ENCODE results near the gene PDZK1IP1.
"Not testable (repeated sequence)": the region's sequence is repeated elsewhere in the genome, so short reads cannot be mapped to it uniquely, and the experiment has no call there.

Gene PDZK1IP1

DNA sequence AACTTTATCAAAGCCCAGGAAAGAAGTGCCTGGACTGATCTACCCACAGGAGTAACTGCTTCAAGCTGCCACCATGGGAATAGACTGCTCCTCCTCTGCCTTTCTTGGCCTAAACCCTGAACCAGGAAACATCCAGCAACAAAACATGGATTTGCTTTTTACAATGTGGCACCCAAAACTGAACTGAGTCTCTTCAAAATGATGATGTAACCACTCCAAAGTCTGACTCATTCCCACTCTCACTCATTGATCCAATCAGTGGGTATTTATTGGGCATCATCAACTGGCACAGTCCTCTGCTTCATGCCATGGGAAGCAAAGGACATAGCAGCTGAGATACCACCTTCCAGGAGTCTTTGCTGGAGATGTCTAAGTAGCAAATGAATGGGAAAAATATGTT lies 29.1 kb downstream of the PDZK1IP1 start:
- DNase-seq (ENCODE audit: low read depth), result no peak
- TF ChIP-seq, protein P1, sequence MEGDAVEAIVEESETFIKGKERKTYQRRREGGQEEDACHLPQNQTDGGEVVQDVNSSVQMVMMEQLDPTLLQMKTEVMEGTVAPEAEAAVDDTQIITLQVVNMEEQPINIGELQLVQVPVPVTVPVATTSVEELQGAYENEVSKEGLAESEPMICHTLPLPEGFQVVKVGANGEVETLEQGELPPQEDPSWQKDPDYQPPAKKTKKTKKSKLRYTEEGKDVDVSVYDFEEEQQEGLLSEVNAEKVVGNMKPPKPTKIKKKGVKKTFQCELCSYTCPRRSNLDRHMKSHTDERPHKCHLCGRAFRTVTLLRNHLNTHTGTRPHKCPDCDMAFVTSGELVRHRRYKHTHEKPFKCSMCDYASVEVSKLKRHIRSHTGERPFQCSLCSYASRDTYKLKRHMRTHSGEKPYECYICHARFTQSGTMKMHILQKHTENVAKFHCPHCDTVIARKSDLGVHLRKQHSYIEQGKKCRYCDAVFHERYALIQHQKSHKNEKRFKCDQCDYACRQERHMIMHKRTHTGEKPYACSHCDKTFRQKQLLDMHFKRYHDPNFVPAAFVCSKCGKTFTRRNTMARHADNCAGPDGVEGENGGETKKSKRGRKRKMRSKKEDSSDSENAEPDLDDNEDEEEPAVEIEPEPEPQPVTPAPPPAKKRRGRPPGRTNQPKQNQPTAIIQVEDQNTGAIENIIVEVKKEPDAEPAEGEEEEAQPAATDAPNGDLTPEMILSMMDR (conservative IDR thresholded peaks at IDR 0.05; ENCODE audit: low read length), result no peak
- no peak overlapping the region for H3K4me3 ChIP-seq (ENCODE audit: low read length)

- not testable (repeated sequence) for H3K4me3 ChIP-seq (ENCODE audit: low read length); DNase-seq (ENCODE audit: low read depth)
Measured at GRCh38 chr1:47157957-47158356, 31.9 kb downstream of the PDZK1IP1 start.

DNA sequence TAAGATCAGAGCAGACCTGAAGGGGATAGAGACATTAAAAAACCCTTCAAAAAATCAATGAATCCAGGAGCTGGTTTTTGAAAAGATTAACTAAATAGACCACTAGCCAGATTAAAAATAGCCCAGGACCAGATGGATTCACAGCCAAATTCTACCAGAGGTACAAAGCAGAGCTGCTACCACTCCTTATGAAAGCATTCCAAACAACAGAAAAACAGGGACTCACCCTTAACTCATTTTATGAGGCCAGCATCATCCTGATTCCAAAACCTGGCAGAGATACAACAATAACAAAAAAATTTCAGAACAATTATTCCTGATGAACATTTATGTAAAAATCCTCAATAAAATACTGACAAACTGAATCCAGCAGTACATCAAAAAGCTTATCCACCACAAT lies 33.4 kb downstream of the PDZK1IP1 start:
- not testable (repeated sequence) for DNase-seq (ENCODE audit: low read depth); H3K4me3 ChIP-seq (ENCODE audit: low read length)

DNA sequence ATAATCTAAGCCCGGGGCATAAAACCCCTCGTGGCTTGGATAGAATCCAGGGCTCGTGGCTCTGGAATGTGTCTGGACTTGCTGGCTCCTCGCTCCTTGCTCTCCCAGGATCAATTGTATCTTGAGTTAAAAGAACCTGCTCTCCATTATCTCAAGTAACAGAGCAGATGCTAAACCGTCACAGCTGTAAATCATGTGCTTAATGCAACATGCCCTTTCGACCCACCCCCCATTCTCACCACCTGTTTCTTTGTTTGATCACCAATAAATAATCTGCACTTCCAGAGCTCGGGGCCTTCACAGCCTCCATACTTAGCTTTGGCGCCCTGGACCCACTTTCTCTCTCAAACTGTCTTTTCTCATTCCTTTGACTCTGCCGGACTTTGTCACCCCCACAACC lies 40.7 kb downstream of the PDZK1IP1 start:
- DNase-seq (ENCODE audit: low read depth); H3K4me3 ChIP-seq (ENCODE audit: low read length): not testable (repeated sequence)

GRCh38 chr1:47147047-47147785 lies 42.6 kb downstream of the PDZK1IP1 start:
- H3K4me3 ChIP-seq (ENCODE audit: low read length), result no peak overlapping the region
- DNase-seq (ENCODE audit: low read depth), result no peak
- TF ChIP-seq, protein P1 (conservative IDR thresholded peaks at IDR 0.05; ENCODE audit: low read length), result no peak

DNA sequence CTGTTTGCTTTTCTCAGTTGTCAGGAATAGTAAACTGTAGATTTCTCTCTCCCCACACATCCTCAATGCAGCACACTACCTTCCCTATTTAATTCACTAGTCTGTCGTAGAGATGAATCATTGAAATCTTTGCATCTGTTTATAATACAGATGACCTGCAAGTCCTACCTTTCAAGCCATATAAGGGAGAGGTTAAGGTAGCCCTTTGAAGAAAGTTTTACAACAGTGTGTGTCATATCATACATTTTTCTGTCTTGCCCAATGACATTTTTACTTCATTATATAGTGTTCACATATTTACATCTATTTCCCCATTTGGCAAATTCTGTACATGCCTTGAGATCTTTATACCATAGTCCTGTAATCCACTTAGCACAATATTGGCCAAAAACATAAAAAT lies 43.3 kb downstream of the PDZK1IP1 start:
- H3K4me3 ChIP-seq (ENCODE audit: low read length); DNase-seq (ENCODE audit: low read depth): not testable (repeated sequence)

GRCh38 chr1:47143654-47144053 lies 46.2 kb downstream of the PDZK1IP1 start:
- H3K4me3 ChIP-seq (ENCODE audit: low read length); DNase-seq (ENCODE audit: low read depth): not testable (repeated sequence)
- TF ChIP-seq, protein P1 (conservative IDR thresholded peaks at IDR 0.05; ENCODE audit: low read length), result peak; percentile 27; the same call in 1 of the 2 replicates

DNA sequence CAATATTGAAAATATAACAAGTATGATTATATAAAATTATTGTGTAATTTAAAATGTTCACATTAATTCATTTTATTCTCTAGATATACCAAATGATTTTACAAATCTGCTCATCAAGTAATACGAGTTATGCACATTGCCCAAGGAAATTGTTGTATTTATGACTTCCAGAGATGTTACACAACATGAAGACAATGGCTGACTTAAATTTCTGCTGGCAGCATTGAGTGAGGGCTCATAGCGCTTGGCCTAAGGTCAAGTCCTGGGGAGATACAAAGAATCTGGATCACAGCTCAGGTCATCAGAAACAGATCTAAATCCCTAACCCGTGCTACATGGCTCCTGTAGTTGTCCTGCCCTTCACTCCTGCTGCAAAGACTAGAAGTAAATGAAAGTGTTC lies 49.5 kb downstream of the PDZK1IP1 start:
- DNase-seq (ENCODE audit: low read depth); H3K4me3 ChIP-seq (ENCODE audit: low read length): not testable (repeated sequence)

DNA sequence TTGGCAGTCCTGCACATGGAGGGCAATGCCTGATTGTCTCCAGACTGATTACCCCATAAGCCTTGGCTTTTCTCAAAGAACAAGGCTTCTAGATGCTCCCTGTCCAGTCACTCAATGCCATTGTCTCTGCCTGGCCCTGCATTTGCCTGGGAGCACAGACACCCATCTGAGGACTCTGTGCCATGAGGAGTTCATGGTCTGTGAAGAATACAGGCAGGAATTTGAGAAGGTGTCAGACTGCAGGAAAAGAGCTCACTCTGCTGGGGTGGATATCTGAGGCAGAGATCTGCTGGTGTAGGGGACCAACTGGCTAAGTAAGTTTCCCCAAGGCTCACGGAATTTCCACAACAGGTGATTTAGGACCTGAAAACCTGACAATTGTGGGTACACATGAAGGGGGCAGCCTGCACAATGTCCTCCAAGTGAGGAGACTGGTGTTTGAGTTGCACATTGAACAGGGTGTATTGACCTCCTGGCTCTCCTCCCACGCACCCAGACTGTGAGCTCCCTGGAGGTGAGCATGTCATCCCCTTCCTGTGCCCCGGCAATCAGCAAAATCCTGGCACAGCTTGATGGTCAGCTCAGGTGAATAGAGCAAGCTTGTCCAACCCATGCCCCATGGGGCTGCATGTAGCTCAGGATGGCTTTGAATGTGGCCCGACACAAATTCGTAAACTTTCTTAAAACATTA lies 51.8 kb downstream of the PDZK1IP1 start:
- DNase-seq (ENCODE audit: low read depth), result no peak
- no peak overlapping the region for H3K4me3 ChIP-seq (ENCODE audit: low read length)
- TF ChIP-seq, protein P1 (conservative IDR thresholded peaks at IDR 0.05; ENCODE audit: low read length), result no peak

DNA sequence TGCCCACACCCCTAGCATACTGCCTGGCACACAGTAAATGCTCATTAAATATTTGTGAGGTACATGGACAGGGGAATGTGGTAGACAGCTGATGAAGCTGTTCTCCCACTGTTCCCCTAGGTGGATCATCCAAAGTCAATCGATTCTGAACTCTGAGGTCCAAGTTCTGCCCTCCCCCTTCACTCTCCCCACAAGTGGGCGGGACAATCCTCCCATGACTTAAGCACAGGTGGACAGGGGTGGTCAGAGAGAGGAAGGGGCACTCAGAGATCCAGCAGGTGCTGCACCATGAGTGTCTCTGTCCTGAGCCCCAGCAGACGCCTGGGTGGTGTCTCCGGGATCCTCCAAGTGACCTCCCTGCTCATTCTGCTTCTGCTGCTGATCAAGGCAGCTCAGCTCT lies 52.6 kb downstream of the PDZK1IP1 start, which contains the start of gene CYP4A22:
Gene CYP4A22 (plus strand): TSS at position 244 of the 400 bp plus-strand sequence. CDS start 45 bp downstream, at position 289.
- H3K4me3 ChIP-seq (ENCODE audit: low read length), result no peak within 1 kb of the TSS
- TF ChIP-seq, protein P1 (conservative IDR thresholded peaks at IDR 0.05; ENCODE audit: low read length), result no peak
- DNase-seq (ENCODE audit: low read depth), result no peak

All from AG10803 (cell line).